AG04450 (cell line): Measurements from ENCODE around the gene KRTCAP3. TPM values are rescaled to one million over a fixed set of nuclear protein-coding genes. Genes with fewer than 3 reads are reported as not detected.

ENCODE experiments used
- CTCF ChIA-PET: fragments of 300-600, 350-600 bp; formaldehyde crosslinking; extraction: SDS; loops from one replicate; lab custom pipeline; 2022; ENCODE audit warnings: antibody characterized with exemption, inconsistent platforms; lab: Charles Lee
- POLR2A ChIA-PET: fragments of 350-600 bp; formaldehyde crosslinking; extraction: SDS; loops from one replicate; lab custom pipeline; 2021; ENCODE audit warnings: antibody characterized with exemption, inconsistent platforms; lab: Yijun Ruan, JAX
- DNase-seq: peaks from one replicate; pipeline ENCODE4 v3.0.0-alpha.2; 2011; ENCODE audit warnings: low read depth, low spot score
- H3K27ac ChIP-seq: one replicate; pipeline ENCODE4 v1.5.1; 2012; ENCODE audit warnings: low read depth, low read length, control low read depth
- H3K27me3 ChIP-seq: one replicate; pipeline ENCODE4 v1.6.0; 2012; ENCODE audit warnings: low read length; ENCODE audit not compliant: control insufficient read depth, insufficient read depth
- H3K4me3 ChIP-seq: 2 replicates; pipeline ENCODE4 v1.5.1; 2011; ENCODE audit warnings: mild to moderate bottlenecking, low read depth, low read length, control low read depth
- H3K9me3 ChIP-seq: 2 replicates; pipeline ENCODE4 v1.5.1; 2012; ENCODE audit warnings: low read length; ENCODE audit not compliant: control insufficient read depth, insufficient read depth
- polyA plus RNA-seq: library from polyadenylated mRNA; depleted of rRNA; stranded (reverse); fragments of >200 nt; gene quantifications from 2 replicates; pipeline ENCODE4 v1.2.3, GENCODE V29; 2011
- TF ChIP-seq, protein P1 (sequence below): IDR thresholded peaks from 2 replicates; pipeline ENCODE4 v1.5.1; 2011; ENCODE audit warnings: low read depth, low read length, control low read depth, inconsistent platforms

KRTCAP3 gene
- polyA plus RNA-seq, 1 experiment, result 0.32 TPM

DNA sequence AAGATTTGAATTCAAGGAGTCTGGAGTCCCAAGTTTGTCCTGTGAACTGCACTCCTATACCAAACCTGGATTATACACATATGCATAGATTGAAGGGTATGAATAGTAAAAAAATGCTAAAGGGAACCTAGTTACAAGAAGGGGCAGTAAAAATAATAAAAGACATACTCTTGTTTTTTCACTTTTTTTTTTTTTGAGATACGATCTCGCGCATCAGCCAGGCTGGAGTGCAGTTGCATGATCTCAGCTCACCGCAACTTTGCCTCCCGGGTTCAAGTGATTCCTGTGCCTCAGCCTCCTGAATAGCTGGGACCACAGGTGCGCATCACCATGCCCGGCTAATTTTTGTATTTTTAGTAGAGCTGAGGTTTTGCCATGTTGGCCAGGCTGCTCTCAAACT lies 22.3 kb downstream of the KRTCAP3 start:
- H3K27me3 ChIP-seq, result no peaks in the 10 kb centered on the region
- H3K9me3 ChIP-seq, result no peaks in the 10 kb centered on the region
- ChIA-PET CTCF (interaction anchor here (0.6 kb wide), 1 partner anchor 1211 kb away, joined by 3 read pairs; no protein-coding TSS in a partner anchor), POLR2A (no interaction called here)
- DNase-seq, result no peak
- H3K27ac ChIP-seq, result no peak overlapping the region
- no peak overlapping the region for H3K4me3 ChIP-seq
- TF ChIP-seq, protein P1, sequence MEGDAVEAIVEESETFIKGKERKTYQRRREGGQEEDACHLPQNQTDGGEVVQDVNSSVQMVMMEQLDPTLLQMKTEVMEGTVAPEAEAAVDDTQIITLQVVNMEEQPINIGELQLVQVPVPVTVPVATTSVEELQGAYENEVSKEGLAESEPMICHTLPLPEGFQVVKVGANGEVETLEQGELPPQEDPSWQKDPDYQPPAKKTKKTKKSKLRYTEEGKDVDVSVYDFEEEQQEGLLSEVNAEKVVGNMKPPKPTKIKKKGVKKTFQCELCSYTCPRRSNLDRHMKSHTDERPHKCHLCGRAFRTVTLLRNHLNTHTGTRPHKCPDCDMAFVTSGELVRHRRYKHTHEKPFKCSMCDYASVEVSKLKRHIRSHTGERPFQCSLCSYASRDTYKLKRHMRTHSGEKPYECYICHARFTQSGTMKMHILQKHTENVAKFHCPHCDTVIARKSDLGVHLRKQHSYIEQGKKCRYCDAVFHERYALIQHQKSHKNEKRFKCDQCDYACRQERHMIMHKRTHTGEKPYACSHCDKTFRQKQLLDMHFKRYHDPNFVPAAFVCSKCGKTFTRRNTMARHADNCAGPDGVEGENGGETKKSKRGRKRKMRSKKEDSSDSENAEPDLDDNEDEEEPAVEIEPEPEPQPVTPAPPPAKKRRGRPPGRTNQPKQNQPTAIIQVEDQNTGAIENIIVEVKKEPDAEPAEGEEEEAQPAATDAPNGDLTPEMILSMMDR, result no peak

GRCh38 chr2:27471961-27472360 lies 29.8 kb downstream of the KRTCAP3 start:
- POLR2A ChIA-PET, result no interaction called here
- DNase-seq, result no peak
- Histone ChIP-seq H3K27me3 (no peaks in the 10 kb centered on the region), H3K27ac (no peak overlapping the region), H3K9me3 (no peaks in the 10 kb centered on the region), H3K4me3 (no peak overlapping the region)
- CTCF ChIA-PET, result no interaction called here
- TF ChIP-seq, protein P1, result no peak

GRCh38 chr2:27485496-27485895 lies 43.3 kb downstream of the KRTCAP3 start:
- no peaks in the 10 kb centered on the region for H3K9me3 ChIP-seq
- H3K27me3 ChIP-seq, result no peaks in the 10 kb centered on the region
- no peak for DNase-seq
- TF ChIP-seq, protein P1, result no peak
- CTCF ChIA-PET, result no interaction called here
- POLR2A ChIA-PET, result no interaction called here
- H3K4me3 ChIP-seq, result no peak overlapping the region
- no peak overlapping the region for H3K27ac ChIP-seq

DNA sequence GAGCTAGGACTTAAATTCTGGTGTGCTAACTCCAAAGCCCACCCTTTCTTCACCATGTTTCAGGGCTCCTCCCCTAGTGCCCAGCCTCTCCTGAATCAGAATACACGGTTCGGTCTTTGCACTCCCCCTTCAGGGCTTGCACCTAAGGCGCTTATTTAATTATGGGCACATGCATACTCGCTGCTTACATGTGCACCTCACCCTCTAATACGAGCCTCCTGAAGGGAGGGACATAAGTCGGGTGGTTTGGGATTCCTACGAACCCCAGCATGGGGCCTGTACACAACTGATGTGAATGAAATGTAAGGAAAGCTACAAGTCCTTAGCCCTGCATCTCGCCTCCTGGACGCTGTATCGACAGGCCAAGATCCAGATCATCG lies 46.9 kb downstream of the KRTCAP3 start:
- no peak overlapping the region for H3K27ac ChIP-seq
- TF ChIP-seq, protein P1, result no peak; the same call in 1 of the 2 replicates
- CTCF ChIA-PET, result interaction anchor here (0.7 to 1.5 kb wide), 2 partner anchors 60 to 194 kb away, joined by 3 read pairs; no protein-coding TSS in a partner anchor

DNA sequence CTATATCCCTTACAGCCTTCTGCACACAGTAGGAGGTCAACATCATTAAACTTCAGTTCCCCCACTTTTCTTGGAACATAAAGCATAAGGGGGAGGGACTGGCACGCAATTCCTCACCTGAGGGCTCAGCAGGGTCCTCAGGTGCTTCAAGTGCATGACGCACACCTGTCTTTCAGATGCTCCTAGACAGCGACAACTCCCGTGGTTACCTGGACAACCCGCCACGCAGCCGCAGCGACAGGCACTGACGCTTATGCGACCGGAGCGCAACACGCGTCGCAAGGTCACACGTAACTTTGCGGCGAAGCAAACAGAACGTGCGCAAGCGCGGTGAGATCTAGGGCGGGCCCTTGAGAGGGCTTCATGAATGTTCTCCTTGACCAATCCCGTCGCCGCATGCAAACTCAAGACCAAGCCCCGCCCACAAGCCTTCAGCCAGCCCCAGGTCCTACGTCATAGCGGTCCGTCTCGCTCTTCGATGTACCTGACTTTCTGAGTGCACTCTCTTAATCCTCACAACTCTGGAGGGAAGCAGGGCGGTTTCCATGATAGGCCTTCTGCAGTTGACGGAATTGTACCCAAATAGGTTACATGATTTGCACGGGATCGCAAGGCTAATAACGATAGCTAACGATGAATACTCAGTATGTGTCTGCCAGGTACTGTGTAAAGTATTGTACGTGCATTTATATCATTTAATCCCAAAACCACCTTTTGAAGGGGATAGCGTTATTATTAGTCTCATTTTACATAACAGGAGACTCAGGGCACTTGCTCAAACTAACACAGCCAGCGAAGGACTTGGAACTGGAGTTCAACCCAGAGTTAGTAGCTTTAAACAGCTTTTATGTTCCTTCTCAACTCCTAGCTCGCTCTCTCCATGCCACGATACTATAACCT lies 47.6 kb downstream of the KRTCAP3 start, which contains the start of gene IFT172:
TSS of gene IFT172 (minus strand) at position 246 of the 900 bp plus-strand sequence. CDS start at position 156, 90 bp downstream.
- TF ChIP-seq, protein P1, result no peak
- Histone ChIP-seq H3K4me3 (peak within 1 kb of the TSS; percentile 88), H3K27ac (no peak within 1 kb of the TSS), H3K9me3 (no peaks in the 10 kb centered on the region), H3K27me3 (no peaks in the 10 kb centered on the region)
- POLR2A ChIA-PET, result no interaction called here
- DNase-seq, result peak; percentile 93
- CTCF ChIA-PET, result interaction anchor here (1.5 kb wide), 1 partner anchor 193 kb away, joined by 3 read pairs; no protein-coding TSS in a partner anchor

More for the DNA sequence above, 46.9 kb downstream of the KRTCAP3 start:
- no peak for DNase-seq
- Histone ChIP-seq H3K27me3 (no peaks in the 10 kb centered on the region), H3K9me3 (no peaks in the 10 kb centered on the region), H3K4me3 (peak overlapping the region; percentile 88)
- POLR2A ChIA-PET, result no interaction called here
